ENCODE data around the gene OR52I2.
A peak's percentile ranks its signal among the peaks of the same experiment; 100 is the strongest.

The OR52I2 gene

DNA sequence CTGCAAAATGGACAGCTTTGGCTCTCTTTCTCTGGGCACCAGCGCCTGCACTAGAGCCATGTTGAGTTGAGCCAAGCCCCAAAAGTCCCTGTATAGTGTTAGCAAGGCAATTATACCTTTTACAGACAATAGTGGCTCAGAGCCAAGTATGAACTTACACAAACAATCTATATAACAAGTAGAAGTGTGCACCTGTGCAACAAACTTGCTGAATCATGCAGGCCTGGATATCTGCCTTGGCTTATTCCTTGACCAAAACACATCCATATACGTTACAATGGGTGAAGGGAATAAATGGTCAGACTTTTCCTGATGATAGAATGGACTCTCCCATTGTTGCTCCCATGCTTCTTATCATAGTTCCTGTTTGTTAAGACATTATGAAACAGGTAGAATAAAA is 3.8 kb upstream of the OR52I2 start:
- no peak overlapping the region for H3K4me3 ChIP-seq (ENCODE audit: low read length)
- DNase-seq (ENCODE audit: low read depth), result peak; percentile 4
- TF ChIP-seq, protein P1, sequence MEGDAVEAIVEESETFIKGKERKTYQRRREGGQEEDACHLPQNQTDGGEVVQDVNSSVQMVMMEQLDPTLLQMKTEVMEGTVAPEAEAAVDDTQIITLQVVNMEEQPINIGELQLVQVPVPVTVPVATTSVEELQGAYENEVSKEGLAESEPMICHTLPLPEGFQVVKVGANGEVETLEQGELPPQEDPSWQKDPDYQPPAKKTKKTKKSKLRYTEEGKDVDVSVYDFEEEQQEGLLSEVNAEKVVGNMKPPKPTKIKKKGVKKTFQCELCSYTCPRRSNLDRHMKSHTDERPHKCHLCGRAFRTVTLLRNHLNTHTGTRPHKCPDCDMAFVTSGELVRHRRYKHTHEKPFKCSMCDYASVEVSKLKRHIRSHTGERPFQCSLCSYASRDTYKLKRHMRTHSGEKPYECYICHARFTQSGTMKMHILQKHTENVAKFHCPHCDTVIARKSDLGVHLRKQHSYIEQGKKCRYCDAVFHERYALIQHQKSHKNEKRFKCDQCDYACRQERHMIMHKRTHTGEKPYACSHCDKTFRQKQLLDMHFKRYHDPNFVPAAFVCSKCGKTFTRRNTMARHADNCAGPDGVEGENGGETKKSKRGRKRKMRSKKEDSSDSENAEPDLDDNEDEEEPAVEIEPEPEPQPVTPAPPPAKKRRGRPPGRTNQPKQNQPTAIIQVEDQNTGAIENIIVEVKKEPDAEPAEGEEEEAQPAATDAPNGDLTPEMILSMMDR (IDR thresholded peaks at IDR 0.05; ENCODE audit: insufficient read depth, low read depth, low read length, missing control alignments), result no peak

DNA sequence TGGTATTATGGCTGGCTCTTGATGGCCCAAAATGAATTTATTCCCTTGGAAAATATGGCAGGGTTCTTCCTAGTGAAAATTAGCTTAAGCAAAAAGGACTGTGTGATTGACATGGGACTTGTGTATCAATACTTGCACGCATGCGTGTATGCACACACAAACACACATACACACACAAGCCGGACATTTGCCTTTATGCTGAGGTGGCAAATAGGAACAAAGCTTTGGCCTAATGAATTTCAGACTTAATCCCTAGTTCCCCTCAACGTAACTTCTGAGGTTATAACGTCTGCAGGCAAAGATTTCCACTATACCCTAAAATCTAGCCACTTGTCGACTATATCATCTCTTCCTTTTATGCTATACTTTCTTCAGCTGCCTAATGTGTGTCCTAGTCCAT is 2.9 kb upstream of the OR52I2 start:
- DNase-seq (ENCODE audit: low read depth), result no peak
- H3K4me3 ChIP-seq (ENCODE audit: low read length), result no peak overlapping the region
- TF ChIP-seq, protein P1 (IDR thresholded peaks at IDR 0.05; ENCODE audit: insufficient read depth, low read depth, low read length, missing control alignments), result no peak

DNA sequence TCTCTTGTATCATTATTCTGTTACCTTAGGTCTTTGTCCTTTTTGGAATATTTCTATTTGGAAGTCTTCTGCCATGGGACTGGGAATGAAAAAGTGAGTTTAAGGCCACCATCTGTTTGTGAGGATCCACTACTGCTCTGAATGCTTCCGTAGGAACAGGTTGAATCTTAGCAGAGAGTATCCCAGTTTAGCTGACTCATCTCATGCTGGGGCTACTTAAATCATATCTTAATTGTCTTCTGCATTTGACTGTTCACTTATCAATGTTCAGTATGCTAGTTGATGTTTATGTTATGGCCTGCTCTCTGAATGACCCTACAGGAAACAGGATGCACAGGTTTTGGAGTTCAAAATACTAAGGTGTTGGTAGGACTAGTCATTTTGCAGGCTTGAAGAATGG is 1.4 kb upstream of the OR52I2 start:
- no peak for DNase-seq (ENCODE audit: low read depth)
- no peak overlapping the region for H3K4me3 ChIP-seq (ENCODE audit: low read length)
- TF ChIP-seq, protein P1 (IDR thresholded peaks at IDR 0.05; ENCODE audit: insufficient read depth, low read depth, low read length, missing control alignments), result no peak

DNA sequence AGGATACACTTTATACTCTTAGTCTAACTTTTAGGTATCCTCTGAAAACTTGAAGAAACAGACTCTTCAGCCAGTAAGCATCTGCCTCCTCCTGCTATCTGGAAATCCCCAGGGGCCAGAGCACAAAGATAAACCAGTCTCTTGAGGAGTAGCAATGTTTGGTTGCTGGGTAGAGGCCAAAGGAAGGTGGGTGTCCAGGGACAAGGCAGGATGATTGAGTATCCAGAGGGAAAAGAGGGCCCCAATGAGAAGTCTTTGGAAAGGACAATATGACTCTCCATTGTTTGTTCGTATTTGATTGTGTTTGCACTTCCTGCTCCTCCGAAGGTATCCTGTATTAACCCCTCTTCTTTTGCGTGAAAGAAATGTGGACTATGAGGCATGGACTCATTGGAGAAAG is 7.5 kb downstream of the OR52I2 start:
- TF ChIP-seq, protein P1 (IDR thresholded peaks at IDR 0.05; ENCODE audit: insufficient read depth, low read depth, low read length, missing control alignments), result no peak
- H3K4me3 ChIP-seq (ENCODE audit: low read length), result no peak overlapping the region
- DNase-seq (ENCODE audit: low read depth), result no peak

DNA sequence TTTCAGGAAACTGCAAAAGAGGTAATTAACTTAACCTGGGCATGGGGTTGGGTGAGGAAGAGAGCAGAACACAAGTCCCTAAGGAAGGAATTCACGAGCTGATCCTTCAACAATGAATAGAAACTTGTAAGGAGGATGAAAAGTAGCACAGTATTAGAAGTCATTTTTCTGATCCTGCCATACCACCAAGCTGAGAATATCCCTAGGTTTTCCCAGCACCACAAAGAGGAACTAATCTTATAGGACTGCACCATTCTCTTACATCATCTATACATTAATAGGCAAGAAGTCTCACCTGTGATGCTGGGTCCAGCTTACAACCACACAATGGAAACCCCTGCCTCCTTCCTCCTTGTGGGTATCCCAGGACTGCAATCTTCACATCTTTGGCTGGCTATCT is 12.2 kb downstream of the OR52I2 start, which contains the start of gene OR52I1:
Gene OR52I1, plus strand, starts transcription at position 301 of the 400 bp plus-strand sequence. Its CDS starts 0 bp downstream, at position 301.
- DNase-seq (ENCODE audit: low read depth), result no peak
- no peak within 1 kb of the TSS for H3K4me3 ChIP-seq (ENCODE audit: low read length)
- TF ChIP-seq, protein P1 (IDR thresholded peaks at IDR 0.05; ENCODE audit: insufficient read depth, low read depth, low read length, missing control alignments), result no peak

DNA sequence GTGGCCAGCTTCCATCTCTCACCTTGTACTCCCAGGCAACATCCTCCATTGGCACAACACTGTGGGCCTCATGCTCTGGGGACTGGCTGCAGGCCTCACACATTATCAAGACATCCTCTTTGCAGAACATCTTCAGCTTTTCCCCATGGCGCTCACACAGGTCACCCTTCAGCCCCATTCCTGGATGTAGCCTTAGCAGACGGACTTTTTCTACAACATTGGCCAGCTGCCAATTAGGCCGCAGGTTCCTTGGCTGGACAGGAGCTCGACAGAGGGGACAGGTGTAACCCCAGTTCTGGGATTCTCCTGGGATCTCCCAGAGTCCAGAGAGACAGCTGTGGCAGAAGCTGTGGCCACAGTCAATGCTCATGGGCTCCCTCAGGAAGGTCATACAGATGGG is 23.5 kb downstream of the OR52I2 start:
- TF ChIP-seq, protein P1 (IDR thresholded peaks at IDR 0.05; ENCODE audit: insufficient read depth, low read depth, low read length, missing control alignments), result no peak
- H3K4me3 ChIP-seq (ENCODE audit: low read length), result no peak overlapping the region
- DNase-seq (ENCODE audit: low read depth), result no peak

DNA sequence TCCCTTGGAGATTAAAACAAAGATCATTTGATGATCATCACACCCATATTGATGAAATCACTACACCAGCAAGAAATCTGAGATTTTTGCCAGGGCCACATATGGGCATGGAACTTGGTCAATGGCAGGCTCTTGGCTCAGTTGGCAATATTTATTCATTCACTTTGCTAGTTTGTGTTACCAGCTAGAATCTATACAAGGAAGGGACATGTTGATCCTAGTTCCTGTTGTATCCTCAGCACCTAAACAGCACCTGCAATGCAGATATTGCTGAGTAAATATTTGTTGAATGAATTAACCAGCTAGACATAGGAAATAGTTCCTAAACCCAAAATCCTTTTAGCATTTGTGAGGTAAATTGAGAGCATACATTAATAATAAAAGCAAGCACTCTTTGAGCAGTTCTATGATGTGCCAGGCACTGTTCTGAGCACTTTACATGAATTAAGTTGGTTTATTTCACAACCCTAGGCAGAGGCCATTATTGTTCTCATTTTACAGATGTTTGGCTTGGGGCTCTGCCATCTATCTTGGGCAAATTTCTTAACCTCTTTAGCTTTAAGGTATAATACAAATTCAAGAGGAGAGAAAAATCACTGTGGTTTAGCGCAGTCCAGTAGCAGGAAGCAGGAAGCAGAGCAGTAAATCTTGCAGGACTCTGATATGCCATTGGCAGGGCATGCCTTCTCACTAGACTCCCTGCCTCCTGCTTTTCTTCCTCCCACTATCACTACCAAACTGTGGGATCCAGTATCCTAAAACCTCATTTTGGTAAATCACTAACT is 24.9 kb downstream of the OR52I2 start:
- DNase-seq (ENCODE audit: low read depth), result peak; percentile 3
- H3K4me3 ChIP-seq (ENCODE audit: low read length), result peak overlapping the region; percentile 73
- TF ChIP-seq, protein P1 (IDR thresholded peaks at IDR 0.05; ENCODE audit: insufficient read depth, low read depth, low read length, missing control alignments), result no peak
